ENCODE results near the gene SLC26A6. TPM values are rescaled to one million over a fixed set of nuclear protein-coding genes. Genes with fewer than 3 reads are reported as not detected.

SLC26A6 gene
- total RNA-seq, 1 experiment from 2014 or later, result 54.7 TPM

DNA sequence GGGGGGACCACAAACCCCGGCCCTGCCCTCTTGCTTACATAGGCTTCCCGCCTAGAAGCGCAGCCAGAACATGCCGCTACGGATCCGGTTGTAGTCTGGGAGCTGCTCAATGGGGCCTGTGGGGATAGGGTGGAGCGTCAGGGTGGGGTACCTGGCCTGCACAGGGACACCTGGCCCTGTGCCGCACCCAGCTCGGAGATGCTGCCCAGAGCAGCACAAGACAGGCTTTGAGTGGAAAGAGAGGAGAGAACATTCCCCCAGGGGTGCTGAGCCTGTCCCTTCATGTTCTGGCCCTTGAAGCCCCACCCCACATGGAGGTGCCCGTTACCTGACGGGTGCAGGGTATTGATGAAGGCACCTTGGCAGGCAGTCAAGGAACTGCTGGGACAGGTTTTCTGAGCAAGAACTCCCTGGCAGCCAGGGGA lies 36.2 kb downstream of the SLC26A6 start:
- Mint-ChIP-seq H3K4me3 (ENCODE audit: unreplicated experiment) (no peak overlapping the region), H3K4me1 (ENCODE audit: low read depth, unreplicated experiment) (peaks cover 7% of the 10 kb centered on the region), H3K27ac (ENCODE audit: unreplicated experiment) (no peak overlapping the region), H3K27me3 (ENCODE audit: insufficient read depth, unreplicated experiment) (no peaks in the 10 kb centered on the region), H3K9me3 (ENCODE audit: unreplicated experiment) (no peaks in the 10 kb centered on the region), H3K36me3 (ENCODE audit: insufficient read depth, unreplicated experiment) (peaks cover 60% of the 10 kb centered on the region)
- no peak for DNase-seq
- POLR2A ChIA-PET, result no interaction called here
- no peaks in the 10 kb centered on the region for H3K9me3 ChIP-seq
- CTCF ChIA-PET, result no interaction called here
- peaks cover 2% of the 10 kb centered on the region for H3K36me3 ChIP-seq (ENCODE audit: control insufficient read depth, insufficient read depth, low read length)
- intact Hi-C loops (cut with micrococcal nuclease; ENCODE audit: unreplicated experiment), result no loop called here
- no peaks in the 10 kb centered on the region for H3K27me3 ChIP-seq (replicated peaks; ENCODE audit: control insufficient read depth, insufficient read depth, low read length)
- H3K4me3 ChIP-seq (ENCODE audit: low read depth, low read length), result no peak overlapping the region
- H3K4me1 ChIP-seq, result peaks cover 12% of the 10 kb centered on the region
- BruUV-seq (replicated peaks), result no TSS peak
- TF ChIP-seq, protein P1, sequence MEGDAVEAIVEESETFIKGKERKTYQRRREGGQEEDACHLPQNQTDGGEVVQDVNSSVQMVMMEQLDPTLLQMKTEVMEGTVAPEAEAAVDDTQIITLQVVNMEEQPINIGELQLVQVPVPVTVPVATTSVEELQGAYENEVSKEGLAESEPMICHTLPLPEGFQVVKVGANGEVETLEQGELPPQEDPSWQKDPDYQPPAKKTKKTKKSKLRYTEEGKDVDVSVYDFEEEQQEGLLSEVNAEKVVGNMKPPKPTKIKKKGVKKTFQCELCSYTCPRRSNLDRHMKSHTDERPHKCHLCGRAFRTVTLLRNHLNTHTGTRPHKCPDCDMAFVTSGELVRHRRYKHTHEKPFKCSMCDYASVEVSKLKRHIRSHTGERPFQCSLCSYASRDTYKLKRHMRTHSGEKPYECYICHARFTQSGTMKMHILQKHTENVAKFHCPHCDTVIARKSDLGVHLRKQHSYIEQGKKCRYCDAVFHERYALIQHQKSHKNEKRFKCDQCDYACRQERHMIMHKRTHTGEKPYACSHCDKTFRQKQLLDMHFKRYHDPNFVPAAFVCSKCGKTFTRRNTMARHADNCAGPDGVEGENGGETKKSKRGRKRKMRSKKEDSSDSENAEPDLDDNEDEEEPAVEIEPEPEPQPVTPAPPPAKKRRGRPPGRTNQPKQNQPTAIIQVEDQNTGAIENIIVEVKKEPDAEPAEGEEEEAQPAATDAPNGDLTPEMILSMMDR (IDR thresholded peaks at IDR 0.05; ENCODE audit: insufficient read depth in 1 of 2, low read depth in 1 of 2, low read length in 1 of 2, severe bottlenecking in 1 of 2, unreplicated experiment in 1 of 2), result no peak

DNA sequence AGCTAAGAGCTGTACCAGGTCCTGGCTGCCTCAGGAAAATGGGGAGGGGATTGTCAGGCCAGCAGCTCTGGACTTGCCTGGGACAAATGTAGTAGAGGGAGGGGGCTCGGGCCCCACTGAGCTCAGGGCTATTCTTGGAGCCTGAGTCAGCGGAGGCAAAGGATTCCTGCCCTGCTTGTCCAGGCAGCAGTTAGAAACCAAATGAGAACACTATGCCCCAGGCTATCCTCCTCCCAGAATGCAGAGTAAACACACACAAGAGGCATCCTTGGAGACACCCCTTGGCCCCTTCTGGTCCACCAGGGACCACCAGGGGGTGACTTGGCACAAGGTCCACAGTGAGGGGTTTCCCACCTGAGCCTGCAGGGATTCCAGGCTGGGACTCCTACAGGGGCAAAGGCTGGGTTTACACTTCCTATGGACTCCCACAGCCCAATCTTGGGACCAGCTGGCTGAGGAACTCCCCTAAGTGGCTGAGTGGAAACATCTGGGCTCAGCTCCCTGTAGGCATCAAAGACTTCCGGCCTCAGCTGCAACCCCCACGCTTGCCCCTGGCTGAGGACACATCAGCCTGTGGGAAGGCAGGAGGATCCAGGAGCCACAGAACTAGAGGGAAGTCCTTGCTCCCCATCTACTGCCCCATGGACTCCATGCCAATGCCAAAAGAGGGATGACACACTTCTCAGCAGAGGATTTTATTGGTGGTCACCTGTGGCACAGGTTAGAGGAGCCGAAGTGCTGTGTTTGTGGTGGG lies 36.8 kb downstream of the SLC26A6 start:
- no TSS peak for BruUV-seq (replicated peaks)
- Mint-ChIP-seq H3K4me1 (ENCODE audit: low read depth, unreplicated experiment) (peaks cover 7% of the 10 kb centered on the region), H3K9me3 (ENCODE audit: unreplicated experiment) (no peaks in the 10 kb centered on the region), H3K36me3 (ENCODE audit: insufficient read depth, unreplicated experiment) (peaks cover 54% of the 10 kb centered on the region), H3K4me3 (ENCODE audit: unreplicated experiment) (no peak overlapping the region), H3K27me3 (ENCODE audit: insufficient read depth, unreplicated experiment) (no peaks in the 10 kb centered on the region), H3K27ac (ENCODE audit: unreplicated experiment) (no peak overlapping the region)
- H3K4me3 ChIP-seq (ENCODE audit: low read depth, low read length), result no peak overlapping the region
- no peaks in the 10 kb centered on the region for H3K27me3 ChIP-seq (replicated peaks; ENCODE audit: control insufficient read depth, insufficient read depth, low read length)
- ChIA-PET POLR2A (interaction anchor here (1.7 kb wide), 1 partner anchor 152 kb away, joined by 3 read pairs; the partner anchor contains the start of gene ATRIP), CTCF (no interaction called here)
- DNase-seq, result peak; percentile 41 to 65
- peaks cover 12% of the 10 kb centered on the region for H3K4me1 ChIP-seq
- H3K9me3 ChIP-seq, result no peaks in the 10 kb centered on the region
- peaks cover 2% of the 10 kb centered on the region for H3K36me3 ChIP-seq (ENCODE audit: control insufficient read depth, insufficient read depth, low read length)
- intact Hi-C loops (cut with micrococcal nuclease; ENCODE audit: unreplicated experiment), result no loop called here
- TF ChIP-seq, protein P1 (IDR thresholded peaks at IDR 0.05; ENCODE audit: insufficient read depth in 1 of 2, low read depth in 1 of 2, low read length in 1 of 2, severe bottlenecking in 1 of 2, unreplicated experiment in 1 of 2), result no peak

- Mint-ChIP-seq H3K36me3 (ENCODE audit: insufficient read depth, unreplicated experiment) (peaks cover 45% of the 10 kb centered on the region), H3K4me3 (ENCODE audit: unreplicated experiment) (no peak overlapping the region), H3K4me1 (ENCODE audit: low read depth, unreplicated experiment) (peaks cover 7% of the 10 kb centered on the region), H3K9me3 (ENCODE audit: unreplicated experiment) (no peaks in the 10 kb centered on the region), H3K27ac (ENCODE audit: unreplicated experiment) (peak overlapping the region; percentile 12), H3K27me3 (ENCODE audit: insufficient read depth, unreplicated experiment) (no peaks in the 10 kb centered on the region)
- no peak for DNase-seq
- POLR2A ChIA-PET, result interaction anchor here (1.7 kb wide), 1 partner anchor 151 kb away, joined by 3 read pairs; the partner anchor contains the start of gene ATRIP
- no peaks in the 10 kb centered on the region for H3K9me3 ChIP-seq
- H3K4me3 ChIP-seq (ENCODE audit: low read depth, low read length), result no peak overlapping the region
- intact Hi-C loops (cut with micrococcal nuclease; ENCODE audit: unreplicated experiment), result no loop called here
- H3K27me3 ChIP-seq (replicated peaks; ENCODE audit: control insufficient read depth, insufficient read depth, low read length), result no peaks in the 10 kb centered on the region
- peaks cover 12% of the 10 kb centered on the region for H3K4me1 ChIP-seq
- H3K36me3 ChIP-seq (ENCODE audit: control insufficient read depth, insufficient read depth, low read length), result no peaks in the 10 kb centered on the region; the same call in 1 of the 2 replicates
- CTCF ChIA-PET, result no interaction called here
- BruUV-seq (replicated peaks), result no TSS peak
- TF ChIP-seq, protein P1 (IDR thresholded peaks at IDR 0.05; ENCODE audit: insufficient read depth in 1 of 2, low read depth in 1 of 2, low read length in 1 of 2, severe bottlenecking in 1 of 2, unreplicated experiment in 1 of 2), result no peak
Observed at GRCh38 chr3:48597408-48597800, 37.9 kb downstream of the SLC26A6 start.
